Natural killer cell (primary cell): ENCODE measurements around the gene MPPED1. TPM values are rescaled to one million over a fixed set of nuclear protein-coding genes. Genes with fewer than 3 reads are reported as not detected.
A peak's percentile ranks its signal among the peaks of the same experiment; 100 is the strongest.

Experiments
- ATAC-seq, 3 donors: fragments of 150-1000 bp in 2 of 3; fragments of 200-7000 bp in 1 of 3; cut with Tn5 transposase; 1 replicate in 1 of 3; 2 replicates in 2 of 3; pipeline ENCODE4 v1.10.0; 2021; ENCODE audit warnings: mild to moderate bottlenecking in 2 of 3, moderate library complexity in 2 of 3
- DNase-seq, 2 donors: peaks; one replicate each; pipeline versions ENCODE4 v3.0.0 to v3.0.0-alpha.2; 2013 to 2021; ENCODE audit warnings: mixed read lengths in 1 of 2
- H3K27ac ChIP-seq: one replicate; pipeline ENCODE4 v1.5.1; 2013; ENCODE audit warnings: mild to moderate bottlenecking, low read length
- H3K27me3 ChIP-seq: one replicate; pipeline ENCODE4 v1.6.1; 2013; ENCODE audit warnings: low read length; ENCODE audit not compliant: control insufficient read depth, insufficient read depth
- H3K36me3 ChIP-seq: one replicate; pipeline ENCODE4 v1.6.1; 2013; ENCODE audit warnings: low read length; ENCODE audit not compliant: control insufficient read depth, insufficient read depth
- H3K4me1 ChIP-seq: one replicate; pipeline ENCODE4 v1.6.1; 2013; ENCODE audit warnings: low read length; ENCODE audit not compliant: control insufficient read depth, insufficient read depth
- H3K4me3 ChIP-seq: one replicate; pipeline ENCODE4 v1.5.1; 2013; ENCODE audit warnings: low read length
- H3K9me3 ChIP-seq: one replicate; pipeline ENCODE4 v1.6.1; 2013; ENCODE audit warnings: low read length; ENCODE audit not compliant: control insufficient read depth, insufficient read depth
- H3K27ac Mint-ChIP-seq, 2 donors: one replicate each; pipeline ENCODE4 v1.8.0; 2022; ENCODE audit warnings: mild to moderate bottlenecking in 2 of 2, mixed read lengths in 2 of 2, moderate library complexity in 1 of 2
- H3K27me3 Mint-ChIP-seq, 2 donors: one replicate each; pipeline ENCODE4 v1.8.0; 2022; ENCODE audit warnings: low read depth in 2 of 2, mixed read lengths in 2 of 2
- H3K36me3 Mint-ChIP-seq: one replicate; pipeline ENCODE4 v1.8.0; 2022; ENCODE audit warnings: mixed read lengths
- H3K4me1 Mint-ChIP-seq, 2 donors: one replicate each; pipeline ENCODE4 v1.8.0; 2022; ENCODE audit warnings: mixed read lengths in 2 of 2
- H3K4me3 Mint-ChIP-seq: one replicate; pipeline ENCODE4 v1.8.0; 2022; ENCODE audit warnings: mild to moderate bottlenecking, moderate library complexity, mixed read lengths
- H3K9me3 Mint-ChIP-seq, 2 donors: one replicate each; pipeline ENCODE4 v1.8.0; 2022; ENCODE audit warnings: mixed read lengths in 2 of 2
- WGBS: methylation state at CpG from one replicate; pipeline ENCODE4 v1.1.7; 2013; ENCODE audit warnings: missing lambda C conversion rate; ENCODE audit not compliant: insufficient coverage; 5-methylcytosine and 5-hydroxymethylcytosine counted together
- intact Hi-C: fragments of 100-400 bp; cut with micrococcal nuclease; formaldehyde crosslinking; loops from one replicate; pipeline ENCODE4 v1.14.2; 2022
- total RNA-seq, 4 donors: library from RNA; stranded (reverse); fragments of 120-200 nt in 1 of 4; gene quantifications; one replicate each; pipeline versions ENCODE4 v1.2.3 to v1.2.4, GENCODE V29; 2013 to 2022
- TF ChIP-seq, protein P1 (sequence below): fragments of 200-600 bp; IDR thresholded peaks from one replicate; pipeline ENCODE4 v1.8.0; 2022; ENCODE audit warnings: antibody characterized with exemption

MPPED1 gene
- total RNA-seq, 3 donors from 2014 or later (not counting 1 experiment from before 2014, with no cell fraction given), result not detected

DNA sequence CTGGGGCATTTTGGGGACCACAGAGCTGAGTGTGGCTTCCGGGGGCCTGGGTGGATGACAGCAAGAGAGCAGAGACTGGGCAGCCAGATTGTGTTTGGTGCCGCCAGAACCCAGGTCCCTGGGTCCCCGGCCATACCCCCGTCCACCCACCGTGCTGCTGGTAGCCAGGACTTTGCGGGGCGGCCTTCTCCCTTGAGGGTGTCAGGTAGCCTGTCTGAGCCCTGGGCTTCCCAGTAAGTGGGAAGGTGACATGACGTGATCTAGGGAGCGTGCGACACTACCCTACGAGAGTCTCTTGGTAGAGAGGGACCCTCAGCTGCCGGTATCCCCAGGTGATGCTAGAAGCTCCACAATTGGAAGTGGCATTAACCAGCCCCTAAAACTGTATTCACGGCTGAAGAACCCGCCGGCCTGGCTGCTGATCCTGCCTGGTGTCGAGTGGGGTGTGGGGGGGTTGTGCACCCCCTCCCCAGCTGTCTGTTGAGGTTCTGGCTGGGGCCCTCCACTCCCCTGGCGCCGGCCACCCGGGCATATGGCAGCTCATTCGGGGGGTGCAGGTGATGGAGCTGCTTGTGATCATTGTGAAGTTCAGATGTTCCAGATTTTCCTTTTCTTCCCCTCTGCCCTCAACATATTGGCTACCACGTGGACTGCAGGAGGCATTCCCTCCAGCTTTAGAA lies 66.9 kb downstream of the MPPED1 start:
- ATAC-seq, result no peak

DNA sequence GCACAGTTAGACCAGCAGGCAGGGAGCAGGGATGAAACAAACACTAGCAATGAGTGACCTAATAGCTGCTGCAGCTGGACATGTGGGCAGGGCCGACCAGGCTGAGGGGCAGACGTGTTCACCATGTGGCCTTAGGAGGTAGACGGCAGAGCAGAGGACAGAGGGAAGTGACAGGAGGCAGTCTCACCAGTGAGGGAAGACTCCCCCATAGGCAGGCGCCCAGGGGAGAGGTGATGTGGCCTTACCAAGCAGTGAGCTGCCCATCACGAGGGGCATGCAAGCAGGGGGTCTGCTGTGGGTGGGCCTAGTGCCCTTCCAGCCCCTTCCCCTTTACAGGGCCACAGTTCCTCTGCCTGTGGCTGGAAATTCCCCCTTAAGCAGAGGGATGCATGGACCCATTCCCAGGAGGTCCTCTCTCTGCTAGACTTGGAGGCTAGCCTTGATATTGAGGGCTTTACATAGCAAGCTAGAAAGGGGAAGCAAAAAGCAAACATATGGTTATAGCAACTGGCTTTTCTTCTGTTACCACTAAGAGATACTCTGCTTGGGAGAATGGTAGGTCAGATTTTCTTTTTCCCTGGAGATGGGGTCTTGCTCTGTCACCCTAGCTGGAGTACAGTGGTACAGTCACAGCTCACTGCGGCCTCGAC lies 67.6 kb downstream of the MPPED1 start:
- Mint-ChIP-seq H3K27me3 (no peaks in the 10 kb centered on the region), H3K4me3 (no peak overlapping the region), H3K27ac (no peak overlapping the region), H3K9me3 (no peaks in the 10 kb centered on the region), H3K36me3 (no peaks in the 10 kb centered on the region), H3K4me1 (peaks cover 0 to 21% of the 10 kb centered on the region in 2 donors)
- Histone ChIP-seq H3K4me3 (no peak overlapping the region), H3K36me3 (no peaks in the 10 kb centered on the region), H3K9me3 (no peaks in the 10 kb centered on the region), H3K27ac (no peak overlapping the region), H3K4me1 (peaks cover 24% of the 10 kb centered on the region), H3K27me3 (no peaks in the 10 kb centered on the region)
- 91% methylated on average over 7 of the region's 7 CpGs for WGBS
- DNase-seq (no peak), ATAC-seq (no peak)
- TF ChIP-seq, protein P1, sequence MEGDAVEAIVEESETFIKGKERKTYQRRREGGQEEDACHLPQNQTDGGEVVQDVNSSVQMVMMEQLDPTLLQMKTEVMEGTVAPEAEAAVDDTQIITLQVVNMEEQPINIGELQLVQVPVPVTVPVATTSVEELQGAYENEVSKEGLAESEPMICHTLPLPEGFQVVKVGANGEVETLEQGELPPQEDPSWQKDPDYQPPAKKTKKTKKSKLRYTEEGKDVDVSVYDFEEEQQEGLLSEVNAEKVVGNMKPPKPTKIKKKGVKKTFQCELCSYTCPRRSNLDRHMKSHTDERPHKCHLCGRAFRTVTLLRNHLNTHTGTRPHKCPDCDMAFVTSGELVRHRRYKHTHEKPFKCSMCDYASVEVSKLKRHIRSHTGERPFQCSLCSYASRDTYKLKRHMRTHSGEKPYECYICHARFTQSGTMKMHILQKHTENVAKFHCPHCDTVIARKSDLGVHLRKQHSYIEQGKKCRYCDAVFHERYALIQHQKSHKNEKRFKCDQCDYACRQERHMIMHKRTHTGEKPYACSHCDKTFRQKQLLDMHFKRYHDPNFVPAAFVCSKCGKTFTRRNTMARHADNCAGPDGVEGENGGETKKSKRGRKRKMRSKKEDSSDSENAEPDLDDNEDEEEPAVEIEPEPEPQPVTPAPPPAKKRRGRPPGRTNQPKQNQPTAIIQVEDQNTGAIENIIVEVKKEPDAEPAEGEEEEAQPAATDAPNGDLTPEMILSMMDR, result no peak
- intact Hi-C loops, result no loop called here

More for the DNA sequence above, 66.9 kb downstream of the MPPED1 start:
- H3K27me3 Mint-ChIP-seq, result no peaks in the 10 kb centered on the region
- no peak overlapping the region for H3K27ac Mint-ChIP-seq
- peaks cover 0 to 21% of the 10 kb centered on the region in 2 donors for H3K4me1 Mint-ChIP-seq
- intact Hi-C loops, result no loop called here
- 95% methylated on average over 19 of the region's 21 CpGs for WGBS
- no peak overlapping the region for H3K4me3 Mint-ChIP-seq
- Histone ChIP-seq H3K4me3 (no peak overlapping the region), H3K27me3 (no peaks in the 10 kb centered on the region), H3K27ac (no peak overlapping the region), H3K36me3 (no peaks in the 10 kb centered on the region), H3K9me3 (no peaks in the 10 kb centered on the region), H3K4me1 (peaks cover 24% of the 10 kb centered on the region)
- H3K9me3 Mint-ChIP-seq, result no peaks in the 10 kb centered on the region
- TF ChIP-seq, protein P1, result no peak
- DNase-seq, result no peak
- no peaks in the 10 kb centered on the region for H3K36me3 Mint-ChIP-seq

DNA sequence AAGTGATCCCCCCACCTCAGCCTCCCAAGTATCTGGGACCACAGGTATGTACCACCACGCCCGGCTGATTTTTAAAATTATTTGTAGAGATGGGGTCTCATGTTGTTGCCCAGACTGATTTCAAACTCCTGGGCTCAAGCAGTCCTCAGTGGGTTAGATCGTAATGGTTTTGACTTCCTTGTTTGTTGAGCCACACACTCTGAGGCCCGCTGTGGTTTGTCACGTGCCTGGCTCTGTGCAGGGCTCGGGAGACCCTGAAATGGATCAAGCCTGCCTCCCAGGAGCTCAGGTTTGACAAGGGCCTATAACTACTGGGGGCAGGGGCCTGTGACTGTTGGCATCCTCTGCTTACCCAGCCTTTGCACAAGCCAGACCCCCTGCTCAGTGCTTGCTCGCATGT lies 68.1 kb downstream of the MPPED1 start:
- H3K27me3 Mint-ChIP-seq, result no peaks in the 10 kb centered on the region
- 42% methylated on average over 7 of the region's 7 CpGs for WGBS

More for the DNA sequence above, 68.1 kb downstream of the MPPED1 start:
- DNase-seq (no peak), ATAC-seq (peak in 1 of 3 donors; percentile 35)
- intact Hi-C loops, result no loop called here
- H3K4me1 ChIP-seq, result peaks cover 24% of the 10 kb centered on the region
- no peaks in the 10 kb centered on the region for H3K27me3 ChIP-seq
- TF ChIP-seq, protein P1, result no peak
- Mint-ChIP-seq H3K36me3 (no peaks in the 10 kb centered on the region), H3K27ac (peak overlapping the region in 1 of 2 donors; percentile 86), H3K9me3 (no peaks in the 10 kb centered on the region), H3K4me1 (peaks cover 0 to 21% of the 10 kb centered on the region in 2 donors), H3K4me3 (no peak overlapping the region)
- H3K9me3 ChIP-seq, result no peaks in the 10 kb centered on the region
- no peak overlapping the region for H3K4me3 ChIP-seq
- H3K27ac ChIP-seq, result no peak overlapping the region
- no peaks in the 10 kb centered on the region for H3K36me3 ChIP-seq
